ENCODE data around the gene NHLRC1. TPM values are rescaled to one million over a fixed set of nuclear protein-coding genes. Genes with fewer than 3 reads are reported as not detected.

NHLRC1 gene
- total and polyA plus RNA-seq, 9 of the 15 experiments (the other 6 are each of a cell fraction or from before 2014, with no cell fraction given): not detected

DNA sequence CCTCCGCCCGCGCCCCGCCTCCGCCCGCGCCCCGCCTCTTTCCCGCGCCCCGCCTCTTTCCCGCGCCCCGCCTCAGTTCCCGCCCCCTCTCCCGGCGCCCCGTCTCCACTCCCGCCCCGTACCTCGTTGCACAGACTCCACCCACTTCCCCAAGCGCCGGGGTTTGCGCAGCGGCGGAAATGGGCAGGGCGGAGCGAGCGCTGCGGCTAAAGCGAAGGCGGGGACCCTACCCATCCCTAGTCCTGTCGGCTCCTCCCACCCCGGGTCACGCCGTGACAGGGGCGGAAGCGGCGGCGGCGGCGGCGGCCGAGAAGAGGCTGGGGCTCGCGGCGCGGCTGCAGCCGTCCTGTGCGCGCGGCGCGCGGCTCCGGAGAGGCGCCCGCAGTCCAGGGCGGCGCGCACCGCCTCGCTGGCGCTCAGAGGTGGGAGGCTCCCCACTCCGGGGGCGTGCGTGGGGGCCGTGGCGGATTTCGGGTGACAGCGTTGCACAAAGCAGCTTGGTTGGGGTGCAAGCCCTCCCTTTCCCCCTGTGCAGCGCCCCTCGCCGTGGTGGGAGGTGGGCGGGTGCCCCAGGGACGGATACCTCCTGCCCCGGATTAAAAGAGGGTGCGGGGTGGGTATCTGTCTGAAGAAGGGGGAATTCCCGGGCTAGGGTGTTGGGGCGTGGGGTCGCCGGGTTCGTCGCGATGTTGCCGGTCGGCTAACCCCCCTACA lies 32.8 kb upstream of the NHLRC1 start, which contains the start of gene KDM1B (continued):
- TF ChIP-seq, protein P1, sequence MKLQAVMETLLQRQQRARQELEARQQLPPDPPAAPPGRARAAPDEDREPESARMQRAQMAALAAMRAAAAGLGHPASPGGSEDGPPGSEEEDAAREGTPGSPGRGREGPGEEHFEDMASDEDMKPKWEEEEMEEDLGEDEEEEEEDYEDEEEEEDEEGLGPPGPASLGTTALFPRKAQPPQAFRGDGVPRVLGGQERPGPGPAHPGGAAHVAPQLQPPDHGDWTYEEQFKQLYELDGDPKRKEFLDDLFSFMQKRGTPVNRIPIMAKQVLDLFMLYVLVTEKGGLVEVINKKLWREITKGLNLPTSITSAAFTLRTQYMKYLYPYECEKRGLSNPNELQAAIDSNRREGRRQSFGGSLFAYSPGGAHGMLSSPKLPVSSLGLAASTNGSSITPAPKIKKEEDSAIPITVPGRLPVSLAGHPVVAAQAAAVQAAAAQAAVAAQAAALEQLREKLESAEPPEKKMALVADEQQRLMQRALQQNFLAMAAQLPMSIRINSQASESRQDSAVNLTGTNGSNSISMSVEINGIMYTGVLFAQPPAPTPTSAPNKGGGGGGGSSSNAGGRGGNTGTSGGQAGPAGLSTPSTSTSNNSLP (IDR thresholded peaks at IDR 0.05; ENCODE audit: borderline replicate concordance, low read depth, low read length): no peak
- TF ChIP-seq SIN3A (IDR thresholded peaks at IDR 0.05; ENCODE audit: borderline replicate concordance in 2 of 2, control insufficient read depth in 1 of 2, low read depth in 2 of 2, low read length in 2 of 2): no peak
- TF ChIP-seq FOXP1 (CRISPR knock-in tag; IDR thresholded peaks at IDR 0.05): peak; percentile 82; the same call in 1 of the 2 replicates
- no peak for TF ChIP-seq TEAD2 (tag; IDR thresholded peaks at IDR 0.05)
- no peak for TF ChIP-seq FOXK1 (CRISPR knock-in tag; IDR thresholded peaks at IDR 0.05; ENCODE audit: borderline replicate concordance)
- TF ChIP-seq, protein P2, sequence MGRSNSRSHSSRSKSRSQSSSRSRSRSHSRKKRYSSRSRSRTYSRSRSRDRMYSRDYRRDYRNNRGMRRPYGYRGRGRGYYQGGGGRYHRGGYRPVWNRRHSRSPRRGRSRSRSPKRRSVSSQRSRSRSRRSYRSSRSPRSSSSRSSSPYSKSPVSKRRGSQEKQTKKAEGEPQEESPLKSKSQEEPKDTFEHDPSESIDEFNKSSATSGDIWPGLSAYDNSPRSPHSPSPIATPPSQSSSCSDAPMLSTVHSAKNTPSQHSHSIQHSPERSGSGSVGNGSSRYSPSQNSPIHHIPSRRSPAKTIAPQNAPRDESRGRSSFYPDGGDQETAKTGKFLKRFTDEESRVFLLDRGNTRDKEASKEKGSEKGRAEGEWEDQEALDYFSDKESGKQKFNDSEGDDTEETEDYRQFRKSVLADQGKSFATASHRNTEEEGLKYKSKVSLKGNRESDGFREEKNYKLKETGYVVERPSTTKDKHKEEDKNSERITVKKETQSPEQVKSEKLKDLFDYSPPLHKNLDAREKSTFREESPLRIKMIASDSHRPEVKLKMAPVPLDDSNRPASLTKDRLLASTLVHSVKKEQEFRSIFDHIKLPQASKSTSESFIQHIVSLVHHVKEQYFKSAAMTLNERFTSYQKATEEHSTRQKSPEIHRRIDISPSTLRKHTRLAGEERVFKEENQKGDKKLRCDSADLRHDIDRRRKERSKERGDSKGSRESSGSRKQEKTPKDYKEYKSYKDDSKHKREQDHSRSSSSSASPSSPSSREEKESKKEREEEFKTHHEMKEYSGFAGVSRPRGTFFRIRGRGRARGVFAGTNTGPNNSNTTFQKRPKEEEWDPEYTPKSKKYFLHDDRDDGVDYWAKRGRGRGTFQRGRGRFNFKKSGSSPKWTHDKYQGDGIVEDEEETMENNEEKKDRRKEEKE (IDR thresholded peaks at IDR 0.05; ENCODE audit: borderline replicate concordance in 1 of 2, control insufficient read depth in 1 of 2, low read depth in 2 of 2, low read length in 1 of 2): no peak
- TF ChIP-seq ZNF324 (CRISPR knock-in tag; IDR thresholded peaks at IDR 0.05): no peak
- no peak for TF ChIP-seq RHOXF2B (CRISPR knock-in tag; conservative IDR thresholded peaks at IDR 0.05)
- TF ChIP-seq SLC30A9 (CRISPR knock-in tag; IDR thresholded peaks at IDR 0.05): no peak
- no peak for TF ChIP-seq KAT2B (IDR thresholded peaks at IDR 0.05; ENCODE audit: low read depth, low read length)
- TF ChIP-seq, protein P3, sequence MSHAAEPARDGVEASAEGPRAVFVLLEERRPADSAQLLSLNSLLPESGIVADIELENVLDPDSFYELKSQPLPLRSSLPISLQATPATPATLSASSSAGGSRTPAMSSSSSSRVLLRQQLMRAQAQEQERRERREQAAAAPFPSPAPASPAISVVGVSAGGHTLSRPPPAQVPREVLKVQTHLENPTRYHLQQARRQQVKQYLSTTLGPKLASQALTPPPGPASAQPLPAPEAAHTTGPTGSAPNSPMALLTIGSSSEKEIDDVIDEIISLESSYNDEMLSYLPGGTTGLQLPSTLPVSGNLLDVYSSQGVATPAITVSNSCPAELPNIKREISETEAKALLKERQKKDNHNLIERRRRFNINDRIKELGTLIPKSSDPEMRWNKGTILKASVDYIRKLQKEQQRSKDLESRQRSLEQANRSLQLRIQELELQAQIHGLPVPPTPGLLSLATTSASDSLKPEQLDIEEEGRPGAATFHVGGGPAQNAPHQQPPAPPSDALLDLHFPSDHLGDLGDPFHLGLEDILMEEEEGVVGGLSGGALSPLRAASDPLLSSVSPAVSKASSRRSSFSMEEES (CRISPR knock-in tag; IDR thresholded peaks at IDR 0.05): no peak
- TF ChIP-seq MAFG (tag; conservative IDR thresholded peaks at IDR 0.05): no peak
- TF ChIP-seq BCOR (IDR thresholded peaks at IDR 0.05): no peak; the same call in 1 of the 2 replicates
- TF ChIP-seq GATAD2B (IDR thresholded peaks at IDR 0.05; ENCODE audit: borderline replicate concordance): peak; percentile 84; the same call in 1 of the 2 replicates
- no peak for TF ChIP-seq NCOA6 (IDR thresholded peaks at IDR 0.05)
- TF ChIP-seq IRF2 (CRISPR knock-in tag; IDR thresholded peaks at IDR 0.05): no peak
- TF ChIP-seq E2F3 (CRISPR knock-in tag; IDR thresholded peaks at IDR 0.05): no peak
- TF ChIP-seq, protein P4, sequence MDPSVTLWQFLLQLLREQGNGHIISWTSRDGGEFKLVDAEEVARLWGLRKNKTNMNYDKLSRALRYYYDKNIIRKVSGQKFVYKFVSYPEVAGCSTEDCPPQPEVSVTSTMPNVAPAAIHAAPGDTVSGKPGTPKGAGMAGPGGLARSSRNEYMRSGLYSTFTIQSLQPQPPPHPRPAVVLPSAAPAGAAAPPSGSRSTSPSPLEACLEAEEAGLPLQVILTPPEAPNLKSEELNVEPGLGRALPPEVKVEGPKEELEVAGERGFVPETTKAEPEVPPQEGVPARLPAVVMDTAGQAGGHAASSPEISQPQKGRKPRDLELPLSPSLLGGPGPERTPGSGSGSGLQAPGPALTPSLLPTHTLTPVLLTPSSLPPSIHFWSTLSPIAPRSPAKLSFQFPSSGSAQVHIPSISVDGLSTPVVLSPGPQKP (CRISPR knock-in tag; IDR thresholded peaks at IDR 0.05): no peak
- TF ChIP-seq ZNF175 (CRISPR knock-in tag; IDR thresholded peaks at IDR 0.05; ENCODE audit: low read depth): peak; percentile 50; the same call in 1 of the 2 replicates
- no peak for TF ChIP-seq SREBF2 (CRISPR knock-in tag; IDR thresholded peaks at IDR 0.05)
- peak in 1 of 2 experiments; percentile 74 for TF ChIP-seq MAZ (CRISPR knock-in tag; conservative IDR thresholded peaks at IDR 0.05 in 1 of 2, IDR thresholded peaks at IDR 0.05 in 1 of 2)

Data from K562 (cell line).